Neuronal stem cell (in vitro differentiated cells): ENCODE results near the gene LRRIQ4. TPM values are rescaled to one million over a fixed set of nuclear protein-coding genes. Genes with fewer than 3 reads are reported as not detected.

Experiments
- DNase-seq: peaks from one replicate; pipeline ENCODE4 v3.0.0-alpha.2; 2013; ENCODE audit warnings: low spot score
- H2AFZ ChIP-seq: one replicate; pipeline ENCODE4 v1.6.1; 2013; ENCODE audit warnings: mild to moderate bottlenecking, low read length, inconsistent platforms
- H2AK5ac ChIP-seq: 2 replicates; pipeline ENCODE4 v1.6.1; 2013; ENCODE audit warnings: low read depth, mild to moderate bottlenecking, inconsistent platforms, low read length, moderate library complexity, mixed read lengths
- H2BK120ac ChIP-seq: 2 replicates; pipeline ENCODE4 v1.6.1; 2013; ENCODE audit warnings: low read depth, mild to moderate bottlenecking, inconsistent platforms, low read length, moderate library complexity, mixed read lengths
- H2BK12ac ChIP-seq: one replicate; pipeline ENCODE4 v1.6.1; 2013; ENCODE audit warnings: low read length, inconsistent platforms
- H2BK15ac ChIP-seq: 2 replicates; pipeline ENCODE4 v1.6.1; 2013; ENCODE audit warnings: mild to moderate bottlenecking, low read length, inconsistent platforms, mixed read lengths
- H2BK5ac ChIP-seq: one replicate; pipeline ENCODE4 v1.6.1; 2013; ENCODE audit warnings: inconsistent platforms, mild to moderate bottlenecking, low read length, moderate library complexity
- H3K14ac ChIP-seq: one replicate; pipeline ENCODE4 v1.6.1; 2013; ENCODE audit warnings: low read length, inconsistent platforms
- H3K18ac ChIP-seq: 2 replicates; pipeline ENCODE4 v1.6.1; 2013; ENCODE audit warnings: low read length, inconsistent platforms
- H3K23ac ChIP-seq: 2 replicates; pipeline ENCODE4 v1.6.1; 2013; ENCODE audit warnings: low read depth, mild to moderate bottlenecking, mixed read lengths, low read length, inconsistent platforms; ENCODE audit not compliant: poor library complexity
- H3K27ac ChIP-seq: replicated peaks from 3 replicates; pipeline ENCODE4 v1.5.1; 2013; ENCODE audit warnings: low read length, inconsistent platforms
- H3K27me3 ChIP-seq, 3 experiments: 2 replicates each; pipeline ENCODE4 v1.6.1; 2013; ENCODE audit warnings: low read length in 3 of 3, mild to moderate bottlenecking in 2 of 3, inconsistent platforms in 1 of 3, low read depth in 1 of 3, mixed read lengths in 1 of 3, moderate library complexity in 1 of 3; ENCODE audit not compliant: control insufficient read depth in 3 of 3, insufficient read depth in 3 of 3
- H3K36me3 ChIP-seq, 2 donors: replicated peaks in 1 of 2; 2 replicates each; pipeline ENCODE4 v1.6.1; 2013; ENCODE audit warnings: low read length in 2 of 2; ENCODE audit not compliant: control insufficient read depth in 2 of 2, insufficient read depth in 2 of 2
- H3K4ac ChIP-seq: 2 replicates; pipeline ENCODE4 v1.6.1; 2013; ENCODE audit warnings: inconsistent platforms, mild to moderate bottlenecking, low read length, moderate library complexity
- H3K4me1 ChIP-seq, 2 donors: 1 replicate in 1 of 2; 2 replicates in 1 of 2; pipeline ENCODE4 v1.6.1; 2013; ENCODE audit warnings: low read length in 2 of 2, low read depth in 1 of 2; ENCODE audit not compliant: control insufficient read depth in 2 of 2, insufficient read depth in 1 of 2
- H3K4me2 ChIP-seq: one replicate; pipeline ENCODE4 v1.6.1; 2013; ENCODE audit warnings: mild to moderate bottlenecking, low read length, inconsistent platforms; ENCODE audit not compliant: insufficient read depth, poor library complexity, severe bottlenecking
- H3K4me3 ChIP-seq, 2 donors: 2 replicates each; pipeline ENCODE4 v1.5.1; 2013; ENCODE audit warnings: low read length in 2 of 2, mild to moderate bottlenecking in 2 of 2, inconsistent platforms in 1 of 2, moderate library complexity in 1 of 2
- H3K79me1 ChIP-seq: one replicate; pipeline ENCODE4 v1.6.1; 2013; ENCODE audit warnings: low read depth, mild to moderate bottlenecking, inconsistent platforms, low read length, moderate library complexity
- H3K9ac ChIP-seq: one replicate; pipeline ENCODE4 v1.6.1; 2013; ENCODE audit warnings: mild to moderate bottlenecking, low read depth, low read length, inconsistent platforms; ENCODE audit not compliant: poor library complexity
- H3K9me3 ChIP-seq, 2 donors: replicated peaks in 1 of 2; 2 replicates each; pipeline versions ENCODE3 to v1.6.1; 2013; ENCODE audit warnings: low read length in 2 of 2, mild to moderate bottlenecking in 2 of 2, inconsistent platforms in 1 of 2, low read depth in 1 of 2, mixed read lengths in 1 of 2, moderate library complexity in 1 of 2; ENCODE audit not compliant: control insufficient read depth in 2 of 2, insufficient read depth in 1 of 2
- H4K8ac ChIP-seq: one replicate; pipeline ENCODE4 v1.6.1; 2013; ENCODE audit warnings: low read depth, mild to moderate bottlenecking, inconsistent platforms, low read length, moderate library complexity
- H4K91ac ChIP-seq: one replicate; pipeline ENCODE4 v1.6.1; 2013; ENCODE audit warnings: low read length, low read depth, mild to moderate bottlenecking, inconsistent platforms; ENCODE audit not compliant: poor library complexity
- WGBS, 2 donors: extraction: QIAGEN DNeasy Blood & Tissue Kit; methylation state at CpG; one replicate each; pipeline ENCODE4 v1.1.7; 2013; ENCODE audit warnings: missing lambda C conversion rate in 2 of 2, mixed read lengths in 1 of 2; ENCODE audit not compliant: insufficient read length in 2 of 2, insufficient replicate concordance in 1 of 2; ENCODE audit errors: extremely low coverage in 2 of 2; 5-methylcytosine and 5-hydroxymethylcytosine counted together
- polyA plus RNA-seq, 2 experiments: library from polyadenylated mRNA; stranded (reverse); fragments of 200-250 nt; gene quantifications; one replicate each; pipeline ENCODE4 v1.2.3, GENCODE V29; 2013

LRRIQ4 gene
- polyA plus RNA-seq (2013, experiment 1 of 2), result 0.04 TPM
- 0.01 TPM for polyA plus RNA-seq (2013, experiment 2 of 2)

DNA sequence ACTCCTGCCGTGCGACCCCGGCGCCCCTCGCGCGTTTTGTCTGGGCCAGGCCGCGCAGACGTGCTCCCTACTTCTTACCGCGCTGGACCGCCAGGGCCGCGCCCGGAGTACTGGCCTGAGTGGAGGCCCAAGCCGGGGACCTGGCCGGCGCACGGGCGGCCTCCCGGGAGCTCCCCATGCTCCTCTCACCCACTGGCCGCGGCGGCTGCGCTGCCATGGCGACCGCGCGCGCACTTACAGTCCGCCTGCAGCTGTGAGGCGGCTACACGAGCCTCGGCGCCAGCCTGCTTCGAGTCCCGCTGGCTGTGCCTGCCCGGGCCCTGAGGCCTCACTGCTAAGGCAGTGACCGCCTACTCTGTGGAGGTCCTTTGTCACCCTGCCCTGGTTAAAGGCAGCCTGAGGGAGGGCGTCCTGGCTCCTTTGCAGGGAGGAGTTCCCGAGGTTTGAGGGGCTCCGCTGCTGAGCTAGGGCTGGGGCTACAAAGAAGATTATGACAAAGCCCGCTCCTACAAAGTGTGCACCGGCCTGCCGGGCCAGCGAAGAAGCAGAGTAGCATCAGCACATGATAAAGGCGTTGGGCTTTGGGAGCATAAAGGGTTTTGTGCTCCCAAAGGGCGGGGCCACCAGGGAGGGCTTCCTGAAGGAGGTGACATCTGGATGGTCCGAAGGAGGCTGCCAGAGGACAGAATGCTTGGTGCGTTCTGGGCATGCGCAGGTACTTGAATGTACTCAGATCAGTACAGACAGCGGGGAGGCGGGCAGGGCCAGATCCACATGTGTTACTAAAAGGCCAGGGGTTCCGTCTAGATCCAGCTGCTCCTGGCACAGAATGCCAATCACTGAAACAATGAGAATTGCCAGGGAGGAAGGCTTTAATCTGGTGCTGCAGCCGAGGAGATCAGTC, at the start of gene LRRIQ4, which contains the start of gene LRRC34:
LRRIQ4 (plus strand) TSS at position 539 of the 904 bp plus-strand sequence. CDS start 9,052 bp downstream, outside the sequence.
LRRC34 (minus strand) TSS at position 573 of the 904 bp plus-strand sequence; CDS start at position 217, 356 bp downstream.
- H3K18ac ChIP-seq, result peak within 1 kb of the TSS; percentile 91
- H3K27me3 ChIP-seq, result no peaks in the 10 kb centered on the region
- H2BK5ac ChIP-seq, result peak within 1 kb of the TSS; percentile 30
- DNase-seq, result peak; percentile 53
- peak within 1 kb of the TSS; percentile 40 for H3K23ac ChIP-seq
- peaks cover 4% of the 10 kb centered on the region in 2 donors for H3K9me3 ChIP-seq
- peak within 1 kb of the TSS; percentile 69 for H3K27ac ChIP-seq
- peak within 1 kb of the TSS; percentile 67 for H4K91ac ChIP-seq
- peak within 1 kb of the TSS; percentile 61 for H3K4ac ChIP-seq
- H2AK5ac ChIP-seq, result peak within 1 kb of the TSS; percentile 84
- H2BK120ac ChIP-seq, result peak within 1 kb of the TSS; percentile 42
- peak within 1 kb of the TSS; percentile 64 for H2AFZ ChIP-seq
- H3K4me2 ChIP-seq, result peak within 1 kb of the TSS; percentile 66
- peak within 1 kb of the TSS; percentile 54 for H2BK15ac ChIP-seq
- H3K4me3 ChIP-seq, result peak within 1 kb of the TSS; percentile 4 to 79
- peak within 1 kb of the TSS; percentile 81 for H3K9ac ChIP-seq
- H3K79me1 ChIP-seq, result no peaks in the 10 kb centered on the region
- WGBS, 2 donors, result no CpG with 5 or more reads among the region's 56 CpGs
- H2BK12ac ChIP-seq, result no peak within 1 kb of the TSS
- H4K8ac ChIP-seq, result no peak within 1 kb of the TSS
- H3K14ac ChIP-seq, result peak within 1 kb of the TSS; percentile 41
- no peaks in the 10 kb centered on the region for H3K36me3 ChIP-seq
- H3K4me1 ChIP-seq, result no peaks in the 10 kb centered on the region

GRCh38 chr3:169764312-169764881, 48.3 kb upstream of the LRRIQ4 start:
- Histone ChIP-seq H2BK12ac (no peak overlapping the region), H2BK120ac (no peak overlapping the region), H2BK15ac (peak overlapping the region; percentile 71), H3K27me3 (peaks cover 0 to 6% (median 0%) of the 10 kb centered on the region in 3 experiments), H3K79me1 (no peaks in the 10 kb centered on the region), H3K9ac (peak overlapping the region; percentile 95), H3K23ac (peak overlapping the region; percentile 98), H3K18ac (peak overlapping the region; percentile 96), H2AK5ac (peak overlapping the region; percentile 58), H3K14ac (peak overlapping the region; percentile 75), H3K36me3 (no peaks in the 10 kb centered on the region), H3K4me2 (peak overlapping the region; percentile 75), H2AFZ (peak overlapping the region; percentile 70), H3K9me3 (peaks cover 4% of the 10 kb centered on the region in 2 donors), H3K4me3 (peak overlapping the region; percentile 20 to 82), H3K4me1 (no peaks in the 10 kb centered on the region), H2BK5ac (no peak overlapping the region), H3K4ac (no peak overlapping the region), H4K91ac (no peak overlapping the region), H4K8ac (peak overlapping the region; percentile 99), H3K27ac (peak overlapping the region; percentile 11)
- DNase-seq, result no peak
- no CpG with 5 or more reads among the region's 46 CpGs for WGBS, 2 donors

GRCh38 chr3:169764882-169765612, 47.6 kb upstream of the LRRIQ4 start, which contains the start of gene TERC:
TSS of gene TERC (minus strand) at chr3:169765060.
- peak within 1 kb of the TSS; percentile 75 for H3K14ac ChIP-seq
- peak within 1 kb of the TSS; percentile 58 for H2AK5ac ChIP-seq
- peak within 1 kb of the TSS; percentile 96 for H3K18ac ChIP-seq
- no peak within 1 kb of the TSS for H2BK120ac ChIP-seq
- DNase-seq, result peak; percentile 51
- H4K91ac ChIP-seq, result no peak within 1 kb of the TSS
- H3K4me1 ChIP-seq, result no peaks in the 10 kb centered on the region
- H3K23ac ChIP-seq, result peak within 1 kb of the TSS; percentile 98
- H3K4ac ChIP-seq, result no peak within 1 kb of the TSS
- H2AFZ ChIP-seq, result peak within 1 kb of the TSS; percentile 70
- WGBS, 2 donors, result no CpG with 5 or more reads among the region's 42 CpGs
- no peak within 1 kb of the TSS for H2BK5ac ChIP-seq
- peak within 1 kb of the TSS; percentile 75 for H3K4me2 ChIP-seq
- no peak within 1 kb of the TSS for H2BK12ac ChIP-seq
- H3K79me1 ChIP-seq, result no peaks in the 10 kb centered on the region
- peak within 1 kb of the TSS; percentile 99 for H4K8ac ChIP-seq
- H2BK15ac ChIP-seq, result peak within 1 kb of the TSS; percentile 71
- peaks cover 4% of the 10 kb centered on the region in 2 donors for H3K9me3 ChIP-seq
- H3K9ac ChIP-seq, result peak within 1 kb of the TSS; percentile 95
- no peaks in the 10 kb centered on the region for H3K36me3 ChIP-seq
- H3K27ac ChIP-seq, result peak within 1 kb of the TSS; percentile 11
- peak within 1 kb of the TSS; percentile 20 to 82 for H3K4me3 ChIP-seq
- peaks cover 0 to 6% (median 0%) of the 10 kb centered on the region in 3 experiments for H3K27me3 ChIP-seq
